Effector CD4-positive, alpha-beta T cell (primary cell): Measurements from ENCODE around the gene ICAM2.
"Not testable (repeated sequence)": the region's sequence is repeated elsewhere in the genome, so short reads cannot be mapped to it uniquely, and the experiment has no call there.

Experiments used
- DNase-seq: peaks from one replicate; pipeline ENCODE4 v3.0.0-alpha.2; 2020

Gene ICAM2

GRCh38 chr17:63996430-63997182, 23.8 kb downstream of the ICAM2 start:
- no peak for DNase-seq

GRCh38 chr17:63995626-63996025, 24.8 kb downstream of the ICAM2 start:
- DNase-seq: no peak

GRCh38 chr17:63993368-63993985, 27.0 kb downstream of the ICAM2 start:
- DNase-seq: no peak

GRCh38 chr17:63991611-63992010, 28.8 kb downstream of the ICAM2 start:
- no peak for DNase-seq

- DNase-seq: no peak
Measured at GRCh38 chr17:63989622-63990345, 30.6 kb downstream of the ICAM2 start.

- DNase-seq: no peak
Measured at GRCh38 chr17:63988741-63989621, 31.5 kb downstream of the ICAM2 start.

- no peak for DNase-seq
Measured at GRCh38 chr17:63988127-63988478, 32.3 kb downstream of the ICAM2 start.

- no peak for DNase-seq
Measured at GRCh38 chr17:63987221-63988126, 33.0 kb downstream of the ICAM2 start.

GRCh38 chr17:63986821-63987220, 33.6 kb downstream of the ICAM2 start:
- no peak for DNase-seq

- DNase-seq: no peak
Measured at GRCh38 chr17:63985387-63986140, 34.9 kb downstream of the ICAM2 start.

- DNase-seq: peak; percentile 44
Measured at GRCh38 chr17:63984651-63985386, 35.6 kb downstream of the ICAM2 start.

- no peak for DNase-seq
Measured at GRCh38 chr17:63984236-63984635, 36.2 kb downstream of the ICAM2 start.

GRCh38 chr17:63983320-63983719, 37.1 kb downstream of the ICAM2 start:
- no peak for DNase-seq

GRCh38 chr17:63982641-63983040, 37.8 kb downstream of the ICAM2 start:
- DNase-seq: not testable (repeated sequence)

GRCh38 chr17:63978272-63979200, 41.9 kb downstream of the ICAM2 start:
- DNase-seq: no peak

GRCh38 chr17:63976702-63977101, 43.7 kb downstream of the ICAM2 start:
- no peak for DNase-seq

- DNase-seq: no peak
Measured at GRCh38 chr17:63975541-63976092, 44.8 kb downstream of the ICAM2 start.

GRCh38 chr17:63974594-63975192, 45.7 kb downstream of the ICAM2 start:
- DNase-seq: no peak
